NCI-H2171 treated with DMSO at 0.1 percent for 48 hours (cell line): Measurements from ENCODE around the gene CRIP2.

ENCODE experiments used
- DNase-seq: peaks from one replicate; lab custom pipeline; 2025; lab: John Stamatoyannopoulos, UW

Gene CRIP2

GRCh38 chr14:105476831-105477659 lies 2.4 kb downstream of the CRIP2 start:
- DNase-seq, result peak; percentile 52

GRCh38 chr14:105477660-105478397 lies 3.2 kb downstream of the CRIP2 start:
- peak; percentile 49 for DNase-seq

GRCh38 chr14:105478398-105479251 lies 4.0 kb downstream of the CRIP2 start:
- DNase-seq, result no peak

GRCh38 chr14:105479431-105480158 lies 5.0 kb downstream of the CRIP2 start:
- DNase-seq, result peak; percentile 17

GRCh38 chr14:105480199-105480746 lies 5.7 kb downstream of the CRIP2 start:
- DNase-seq, result no peak

GRCh38 chr14:105480807-105481801 lies 6.5 kb downstream of the CRIP2 start:
- DNase-seq, result peak; percentile 88

- peak; percentile 97 for DNase-seq
Observed at GRCh38 chr14:105481886-105482457, 7.4 kb downstream of the CRIP2 start.

- DNase-seq, result no peak
Observed at GRCh38 chr14:105482486-105483110, 8.0 kb downstream of the CRIP2 start.

GRCh38 chr14:105483300-105484068 lies 8.9 kb downstream of the CRIP2 start:
- DNase-seq, result no peak

GRCh38 chr14:105484069-105484996 lies 9.7 kb downstream of the CRIP2 start:
- no peak for DNase-seq

- no peak for DNase-seq
Observed at GRCh38 chr14:105484997-105485393, 10.4 kb downstream of the CRIP2 start.

GRCh38 chr14:105485739-105486162 lies 11.1 kb downstream of the CRIP2 start:
- no peak for DNase-seq

- no peak for DNase-seq
Observed at GRCh38 chr14:105486163-105486973, 11.7 kb downstream of the CRIP2 start, which contains the start of gene CRIP1. Gene CRIP1 (plus strand): TSS chr14:105486886. CDS start chr14:105487260, 374 bp downstream.

GRCh38 chr14:105486974-105487448 lies 12.4 kb downstream of the CRIP2 start:
- DNase-seq, result no peak

- DNase-seq, result no peak
Observed at GRCh38 chr14:105487449-105487985, 12.9 kb downstream of the CRIP2 start.
